ENCODE results near the gene RAB14. TPM values are rescaled to one million over a fixed set of nuclear protein-coding genes. Genes with fewer than 3 reads are reported as not detected.

Gene RAB14
- total and polyA plus RNA-seq, 2 experiments from 2014 or later, result 22.8 to 31.0 TPM

DNA sequence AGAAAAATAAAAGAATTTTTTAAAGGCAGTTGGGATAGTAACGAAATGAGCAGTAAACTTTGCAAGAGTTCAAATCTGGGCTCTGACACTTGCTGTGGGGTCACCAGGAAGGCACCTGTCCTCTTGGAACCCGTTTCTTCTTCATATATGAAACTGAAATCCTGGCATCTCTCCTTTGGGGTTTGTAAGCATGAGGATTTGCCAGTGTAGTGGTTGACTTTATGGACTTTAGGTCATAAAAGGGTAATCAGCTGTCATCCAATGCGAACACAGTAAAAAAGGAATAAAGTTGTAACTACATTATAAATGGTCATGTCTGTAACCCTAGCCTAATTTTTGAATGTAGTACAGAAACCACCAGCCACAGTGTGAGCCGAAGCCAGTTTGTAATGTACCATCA is 1.3 kb downstream of the RAB14 start (continued):
- TF ChIP-seq JUNB (IDR thresholded peaks at IDR 0.05; ENCODE audit: unreplicated experiment) (no peak), EZH2 (IDR thresholded peaks at IDR 0.05; ENCODE audit: low read depth, unreplicated experiment) (no peak), POLR2AphosphoS5 (IDR thresholded peaks at IDR 0.05; ENCODE audit: low read depth) (no peak)
- TF ChIP-seq, protein P1, sequence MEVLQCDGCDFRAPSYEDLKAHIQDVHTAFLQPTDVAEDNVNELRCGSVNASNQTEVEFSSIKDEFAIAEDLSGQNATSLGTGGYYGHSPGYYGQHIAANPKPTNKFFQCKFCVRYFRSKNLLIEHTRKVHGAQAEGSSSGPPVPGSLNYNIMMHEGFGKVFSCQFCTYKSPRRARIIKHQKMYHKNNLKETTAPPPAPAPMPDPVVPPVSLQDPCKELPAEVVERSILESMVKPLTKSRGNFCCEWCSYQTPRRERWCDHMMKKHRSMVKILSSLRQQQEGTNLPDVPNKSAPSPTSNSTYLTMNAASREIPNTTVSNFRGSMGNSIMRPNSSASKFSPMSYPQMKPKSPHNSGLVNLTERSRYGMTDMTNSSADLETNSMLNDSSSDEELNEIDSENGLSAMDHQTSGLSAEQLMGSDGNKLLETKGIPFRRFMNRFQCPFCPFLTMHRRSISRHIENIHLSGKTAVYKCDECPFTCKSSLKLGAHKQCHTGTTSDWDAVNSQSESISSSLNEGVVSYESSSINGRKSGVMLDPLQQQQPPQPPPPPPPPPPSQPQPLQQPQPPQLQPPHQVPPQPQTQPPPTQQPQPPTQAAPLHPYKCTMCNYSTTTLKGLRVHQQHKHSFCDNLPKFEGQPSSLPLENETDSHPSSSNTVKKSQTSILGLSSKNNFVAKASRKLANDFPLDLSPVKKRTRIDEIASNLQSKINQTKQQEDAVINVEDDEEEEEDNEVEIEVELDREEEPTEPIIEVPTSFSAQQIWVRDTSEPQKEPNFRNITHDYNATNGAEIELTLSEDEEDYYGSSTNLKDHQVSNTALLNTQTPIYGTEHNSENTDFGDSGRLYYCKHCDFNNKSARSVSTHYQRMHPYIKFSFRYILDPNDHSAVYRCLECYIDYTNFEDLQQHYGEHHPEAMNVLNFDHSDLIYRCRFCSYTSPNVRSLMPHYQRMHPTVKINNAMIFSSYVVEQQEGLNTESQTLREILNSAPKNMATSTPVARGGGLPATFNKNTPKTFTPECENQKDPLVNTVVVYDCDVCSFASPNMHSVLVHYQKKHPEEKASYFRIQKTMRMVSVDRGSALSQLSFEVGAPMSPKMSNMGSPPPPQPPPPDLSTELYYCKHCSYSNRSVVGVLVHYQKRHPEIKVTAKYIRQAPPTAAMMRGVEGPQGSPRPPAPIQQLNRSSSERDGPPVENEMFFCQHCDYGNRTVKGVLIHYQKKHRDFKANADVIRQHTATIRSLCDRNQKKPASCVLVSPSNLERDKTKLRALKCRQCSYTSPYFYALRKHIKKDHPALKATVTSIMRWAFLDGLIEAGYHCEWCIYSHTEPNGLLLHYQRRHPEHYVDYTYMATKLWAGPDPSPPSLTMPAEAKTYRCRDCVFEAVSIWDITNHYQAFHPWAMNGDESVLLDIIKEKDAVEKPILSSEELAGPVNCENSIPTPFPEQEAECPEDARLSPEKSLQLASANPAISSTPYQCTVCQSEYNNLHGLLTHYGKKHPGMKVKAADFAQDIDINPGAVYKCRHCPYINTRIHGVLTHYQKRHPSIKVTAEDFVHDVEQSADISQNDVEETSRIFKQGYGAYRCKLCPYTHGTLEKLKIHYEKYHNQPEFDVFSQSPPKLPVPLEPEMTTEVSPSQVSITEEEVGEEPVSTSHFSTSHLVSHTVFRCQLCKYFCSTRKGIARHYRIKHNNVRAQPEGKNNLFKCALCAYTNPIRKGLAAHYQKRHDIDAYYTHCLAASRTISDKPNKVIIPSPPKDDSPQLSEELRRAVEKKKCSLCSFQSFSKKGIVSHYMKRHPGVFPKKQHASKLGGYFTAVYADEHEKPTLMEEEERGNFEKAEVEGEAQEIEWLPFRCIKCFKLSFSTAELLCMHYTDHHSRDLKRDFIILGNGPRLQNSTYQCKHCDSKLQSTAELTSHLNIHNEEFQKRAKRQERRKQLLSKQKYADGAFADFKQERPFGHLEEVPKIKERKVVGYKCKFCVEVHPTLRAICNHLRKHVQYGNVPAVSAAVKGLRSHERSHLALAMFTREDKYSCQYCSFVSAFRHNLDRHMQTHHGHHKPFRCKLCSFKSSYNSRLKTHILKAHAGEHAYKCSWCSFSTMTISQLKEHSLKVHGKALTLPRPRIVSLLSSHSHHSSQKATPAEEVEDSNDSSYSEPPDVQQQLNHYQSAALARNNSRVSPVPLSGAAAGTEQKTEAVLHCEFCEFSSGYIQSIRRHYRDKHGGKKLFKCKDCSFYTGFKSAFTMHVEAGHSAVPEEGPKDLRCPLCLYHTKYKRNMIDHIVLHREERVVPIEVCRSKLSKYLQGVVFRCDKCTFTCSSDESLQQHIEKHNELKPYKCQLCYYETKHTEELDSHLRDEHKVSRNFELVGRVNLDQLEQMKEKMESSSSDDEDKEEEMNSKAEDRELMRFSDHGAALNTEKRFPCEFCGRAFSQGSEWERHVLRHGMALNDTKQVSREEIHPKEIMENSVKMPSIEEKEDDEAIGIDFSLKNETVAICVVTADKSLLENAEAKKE (CRISPR knock-in tag; IDR thresholded peaks at IDR 0.05), result no peak

DNA sequence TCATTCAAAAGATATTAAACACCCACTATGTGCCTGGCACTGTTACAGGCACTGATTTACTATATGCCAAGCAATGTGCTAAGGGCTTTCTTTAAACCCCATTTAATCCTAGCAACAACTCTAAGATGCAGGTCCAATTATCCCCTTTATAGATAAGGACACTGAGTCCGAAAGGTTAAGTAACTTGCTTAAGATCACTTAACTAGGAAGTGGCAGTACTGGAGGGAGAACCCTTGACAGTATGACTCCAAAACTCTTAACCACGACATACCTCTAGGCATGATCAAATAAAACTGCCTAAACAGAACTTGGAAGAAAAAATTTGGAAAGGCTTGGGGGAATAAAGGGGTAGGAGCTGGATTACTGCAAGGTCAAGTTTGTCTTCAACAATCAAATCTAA is 1.7 kb downstream of the RAB14 start:
- H3K4me1 Mint-ChIP-seq, result peaks cover 30% of the 10 kb centered on the region
- peaks cover 36% of the 10 kb centered on the region for H4K20me1 ChIP-seq (replicated peaks; ENCODE audit: insufficient read depth)
- ATAC-seq, result no peak
- TF ChIP-seq JUNB (IDR thresholded peaks at IDR 0.05; ENCODE audit: unreplicated experiment) (no peak), NANOG (IDR thresholded peaks at IDR 0.05; ENCODE audit: borderline replicate concordance) (no peak), ETS1 (IDR thresholded peaks at IDR 0.05) (no peak)
- TF ChIP-seq, protein P2, sequence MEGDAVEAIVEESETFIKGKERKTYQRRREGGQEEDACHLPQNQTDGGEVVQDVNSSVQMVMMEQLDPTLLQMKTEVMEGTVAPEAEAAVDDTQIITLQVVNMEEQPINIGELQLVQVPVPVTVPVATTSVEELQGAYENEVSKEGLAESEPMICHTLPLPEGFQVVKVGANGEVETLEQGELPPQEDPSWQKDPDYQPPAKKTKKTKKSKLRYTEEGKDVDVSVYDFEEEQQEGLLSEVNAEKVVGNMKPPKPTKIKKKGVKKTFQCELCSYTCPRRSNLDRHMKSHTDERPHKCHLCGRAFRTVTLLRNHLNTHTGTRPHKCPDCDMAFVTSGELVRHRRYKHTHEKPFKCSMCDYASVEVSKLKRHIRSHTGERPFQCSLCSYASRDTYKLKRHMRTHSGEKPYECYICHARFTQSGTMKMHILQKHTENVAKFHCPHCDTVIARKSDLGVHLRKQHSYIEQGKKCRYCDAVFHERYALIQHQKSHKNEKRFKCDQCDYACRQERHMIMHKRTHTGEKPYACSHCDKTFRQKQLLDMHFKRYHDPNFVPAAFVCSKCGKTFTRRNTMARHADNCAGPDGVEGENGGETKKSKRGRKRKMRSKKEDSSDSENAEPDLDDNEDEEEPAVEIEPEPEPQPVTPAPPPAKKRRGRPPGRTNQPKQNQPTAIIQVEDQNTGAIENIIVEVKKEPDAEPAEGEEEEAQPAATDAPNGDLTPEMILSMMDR (conservative IDR thresholded peaks at IDR 0.05; ENCODE audit: low read depth in 2 of 2), result no peak

More for the DNA sequence above, 1.7 kb downstream of the RAB14 start:
- Histone ChIP-seq H3K27me3 (ENCODE audit: insufficient read depth) (no peaks in the 10 kb centered on the region), H3K36me3 (ENCODE audit: insufficient read depth) (no peaks in the 10 kb centered on the region), H3K4me3 (peak overlapping the region; percentile 83), H3K4me1 (ENCODE audit: insufficient read depth) (peaks cover 21% of the 10 kb centered on the region), H3K79me2 (replicated peaks; ENCODE audit: insufficient read depth) (peaks cover 60% of the 10 kb centered on the region), H3K9me2 (ENCODE audit: insufficient read depth) (no peaks in the 10 kb centered on the region), H2AFZ (no peak overlapping the region), H3F3A (replicated peaks; ENCODE audit: low read depth) (no peaks in the 10 kb centered on the region), H3K27ac (ENCODE audit: low read depth) (no peak overlapping the region), H3K4me2 (peak overlapping the region; percentile 83)
- H3K4me3 Mint-ChIP-seq, result peak overlapping the region; percentile 93
- peaks cover 7% of the 10 kb centered on the region for H3K27me3 Mint-ChIP-seq (ENCODE audit: insufficient read depth, low read depth, poor library complexity)
- DNase-seq (ENCODE audit: low spot score), result no peak
- no peaks in the 10 kb centered on the region; the same call in 2 of the 3 replicates for H3K36me3 Mint-ChIP-seq (ENCODE audit: low read depth)
- H3K9me3 Mint-ChIP-seq, result no peaks in the 10 kb centered on the region; the same call in 2 of the 3 replicates
- no peak overlapping the region for H3K27ac Mint-ChIP-seq
